Stomach (tissue), 9 donors: ENCODE measurements around the gene KDM4E. TPM values are rescaled to one million over a fixed set of nuclear protein-coding genes. Genes with fewer than 3 reads are reported as not detected.

ENCODE experiments used
- DNase-seq, 2 donors: peaks; one replicate each; pipeline versions ENCODE4 v3.0.0 to v3.0.0-alpha.2; 2013 to 2019
- H3K27ac ChIP-seq, 5 donors: fragments of 200-600 bp in 4 of 5; sonication (generic) in 4 of 5; one replicate each; pipeline ENCODE4 v1.5.1; 2013 to 2019; ENCODE audit warnings: mild to moderate bottlenecking in 1 of 5, moderate library complexity in 1 of 5
- H3K27me3 ChIP-seq, 3 donors: fragments of 200-600 bp; sonication (generic); one replicate each; pipeline ENCODE4 v1.5.1; 2017 to 2019; ENCODE audit warnings: mixed run types in 1 of 3
- H3K36me3 ChIP-seq, 4 donors: fragments of 200-600 bp; sonication (generic); 1 replicate in 3 of 4; 2 replicates in 1 of 4; pipeline ENCODE4 v1.5.1; 2016 to 2019
- H3K4me1 ChIP-seq, 4 donors: fragments of 200-600 bp; sonication (generic); one replicate each; pipeline ENCODE4 v1.5.1; 2016 to 2019
- H3K4me3 ChIP-seq, 4 donors: fragments of 200-600 bp; sonication (generic) in 3 of 4; one replicate each; pipeline ENCODE4 v1.5.1; 2016 to 2019; ENCODE audit warnings: mild to moderate bottlenecking in 1 of 4
- H3K9me3 ChIP-seq, 4 donors: fragments of 200-600 bp; sonication (generic); one replicate each; pipeline ENCODE4 v1.5.1; 2016 to 2019
- EP300 ChIP-seq: sonication (generic); formaldehyde crosslinking; IDR thresholded peaks from one replicate; pipeline ENCODE4 v1.6.1; 2017; ENCODE audit warnings: antibody characterized with exemption
- POLR2A ChIP-seq, 4 donors: fragments of 450-650 bp; IDR thresholded peaks; one replicate each; pipeline ENCODE4 v1.6.1; 2016; ENCODE audit warnings: antibody characterized with exemption in 4 of 4, control low read depth in 2 of 4, mild to moderate bottlenecking in 1 of 4, moderate library complexity in 1 of 4
- POLR2AphosphoS5 ChIP-seq, 3 donors: sonication (generic); formaldehyde crosslinking; IDR thresholded peaks; one replicate each; pipeline ENCODE4 v1.6.1; 2016; ENCODE audit warnings: antibody characterized with exemption in 3 of 3
- WGBS, 5 donors: extraction: QIAGEN DNeasy Blood & Tissue Kit in 3 of 5; methylation state at CpG; one replicate each; pipeline versions ENCODE4 v1.1.5 to v1.1.7; 2013 to 2018; 5-methylcytosine and 5-hydroxymethylcytosine counted together
- intact Hi-C: fragments of 100-400 bp; cut with DNase I; formaldehyde crosslinking; loops from one replicate; pipeline ENCODE4 v1.15.1; 2023; ENCODE audit warnings: low total_unique reads
- polyA plus RNA-seq, 3 donors: library from polyadenylated mRNA; stranded (reverse); fragments of 200-250 nt; gene quantifications; one replicate each; pipeline ENCODE4 v1.2.3, GENCODE V29; 2013
- total RNA-seq, 5 donors: library from RNA; depleted of rRNA; stranded (reverse); fragments of >200 nt; gene quantifications; one replicate each; pipeline versions ENCODE4 v1.1.0 to v1.2.3, GENCODE V29; 2014 to 2016
- TF ChIP-seq, protein P1 (sequence below), 7 experiments: fragments of 450-650 bp in 4 of 7; fragments of 200-600 bp in 3 of 7; sonication (generic) in 3 of 7; IDR thresholded peaks; one replicate each; pipeline ENCODE4 v1.5.1; 2016 to 2019; ENCODE audit warnings: antibody characterized with exemption in 7 of 7, control low read depth in 2 of 7, mild to moderate bottlenecking in 1 of 7
- donor health status: healthy with polysubstance abuse.
- donor health status: Bipolar disorder and iron deficiency.
- donor health status: healthy.

Gene KDM4E
- total and polyA plus RNA-seq, 8 donors: not detected

DNA sequence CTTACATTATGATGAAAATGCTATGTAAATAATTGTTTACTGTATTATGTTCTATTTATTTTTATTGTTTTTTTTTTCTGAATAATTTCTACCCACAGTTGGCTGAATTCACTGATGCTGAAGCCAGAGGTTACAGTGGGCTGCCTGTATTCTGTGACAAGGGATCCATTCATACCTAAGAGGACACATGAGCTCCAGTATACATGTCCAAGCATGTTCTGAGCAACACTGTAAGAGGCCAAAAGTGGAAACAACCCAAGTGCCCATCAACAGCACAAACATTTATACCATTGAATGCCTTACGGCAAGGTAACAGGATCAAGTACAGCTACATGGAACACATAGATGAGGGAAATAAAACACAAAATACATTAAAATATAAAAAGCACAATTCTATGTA, 40.3 kb downstream of the KDM4E start:
- DNase-seq: no peak
- no peak overlapping the region for H3K4me3 ChIP-seq
- TF ChIP-seq EP300 (no peak), POLR2AphosphoS5 (IDR thresholded peaks at IDR 0.05) (no peak), POLR2A (IDR thresholded peaks at IDR 0.05) (no peak)
- TF ChIP-seq, protein P1, sequence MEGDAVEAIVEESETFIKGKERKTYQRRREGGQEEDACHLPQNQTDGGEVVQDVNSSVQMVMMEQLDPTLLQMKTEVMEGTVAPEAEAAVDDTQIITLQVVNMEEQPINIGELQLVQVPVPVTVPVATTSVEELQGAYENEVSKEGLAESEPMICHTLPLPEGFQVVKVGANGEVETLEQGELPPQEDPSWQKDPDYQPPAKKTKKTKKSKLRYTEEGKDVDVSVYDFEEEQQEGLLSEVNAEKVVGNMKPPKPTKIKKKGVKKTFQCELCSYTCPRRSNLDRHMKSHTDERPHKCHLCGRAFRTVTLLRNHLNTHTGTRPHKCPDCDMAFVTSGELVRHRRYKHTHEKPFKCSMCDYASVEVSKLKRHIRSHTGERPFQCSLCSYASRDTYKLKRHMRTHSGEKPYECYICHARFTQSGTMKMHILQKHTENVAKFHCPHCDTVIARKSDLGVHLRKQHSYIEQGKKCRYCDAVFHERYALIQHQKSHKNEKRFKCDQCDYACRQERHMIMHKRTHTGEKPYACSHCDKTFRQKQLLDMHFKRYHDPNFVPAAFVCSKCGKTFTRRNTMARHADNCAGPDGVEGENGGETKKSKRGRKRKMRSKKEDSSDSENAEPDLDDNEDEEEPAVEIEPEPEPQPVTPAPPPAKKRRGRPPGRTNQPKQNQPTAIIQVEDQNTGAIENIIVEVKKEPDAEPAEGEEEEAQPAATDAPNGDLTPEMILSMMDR (IDR thresholded peaks at IDR 0.05): no peak
- peaks cover 0 to under 1% (median under 1%) of the 10 kb centered on the region in 4 donors for H3K36me3 ChIP-seq
- H3K27ac ChIP-seq: no peak overlapping the region
- H3K4me1 ChIP-seq: peaks cover 6 to 23% (median 20%) of the 10 kb centered on the region in 4 donors
- no peaks in the 10 kb centered on the region for H3K9me3 ChIP-seq
- intact Hi-C loops: no loop called here
- WGBS, 5 donors: 93 to 100% (median 100%) methylated on average over 1 of the region's 1 CpG
- no peaks in the 10 kb centered on the region for H3K27me3 ChIP-seq

DNA sequence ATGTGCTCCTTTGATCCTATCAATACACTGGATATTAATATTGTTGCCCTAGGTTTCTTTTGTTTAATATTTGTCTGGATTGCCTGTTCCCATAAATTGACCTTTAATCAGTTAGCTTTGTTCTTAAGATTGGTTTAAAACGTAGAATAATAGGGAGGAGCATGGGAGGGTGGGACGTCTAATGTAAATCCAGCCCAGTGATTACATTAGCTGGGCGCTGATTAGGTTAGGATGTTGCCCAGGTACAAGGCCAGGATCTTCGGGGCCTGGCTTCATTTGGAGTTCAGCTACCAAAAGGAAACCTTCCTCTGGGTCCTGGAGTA, 41.6 kb downstream of the KDM4E start, which contains the start of gene SRSF8:
Gene SRSF8 (plus strand): TSS at position 204 of the 323 bp plus-strand sequence. CDS start 308 bp downstream, outside the sequence.
- H3K4me1 ChIP-seq: peaks cover 6 to 34% (median 26%) of the 10 kb centered on the region in 4 donors
- peak within 1 kb of the TSS; percentile 96 to 100 (median 98) for H3K27ac ChIP-seq
- no peak for DNase-seq
- 0% methylated on average over 4 of the region's 4 CpGs for WGBS, 5 donors
- intact Hi-C loops: no loop called here
- TF ChIP-seq POLR2AphosphoS5 (IDR thresholded peaks at IDR 0.05): no peak
- TF ChIP-seq, protein P1 (IDR thresholded peaks at IDR 0.05): no peak
- no peak for TF ChIP-seq POLR2A (IDR thresholded peaks at IDR 0.05)
- no peak for TF ChIP-seq EP300
- no peaks in the 10 kb centered on the region for H3K9me3 ChIP-seq
- peak within 1 kb of the TSS; percentile 60 to 87 (median 80) for H3K4me3 ChIP-seq
- H3K36me3 ChIP-seq: peaks cover 0 to 5% (median 2%) of the 10 kb centered on the region in 4 donors
- no peaks in the 10 kb centered on the region for H3K27me3 ChIP-seq

DNA sequence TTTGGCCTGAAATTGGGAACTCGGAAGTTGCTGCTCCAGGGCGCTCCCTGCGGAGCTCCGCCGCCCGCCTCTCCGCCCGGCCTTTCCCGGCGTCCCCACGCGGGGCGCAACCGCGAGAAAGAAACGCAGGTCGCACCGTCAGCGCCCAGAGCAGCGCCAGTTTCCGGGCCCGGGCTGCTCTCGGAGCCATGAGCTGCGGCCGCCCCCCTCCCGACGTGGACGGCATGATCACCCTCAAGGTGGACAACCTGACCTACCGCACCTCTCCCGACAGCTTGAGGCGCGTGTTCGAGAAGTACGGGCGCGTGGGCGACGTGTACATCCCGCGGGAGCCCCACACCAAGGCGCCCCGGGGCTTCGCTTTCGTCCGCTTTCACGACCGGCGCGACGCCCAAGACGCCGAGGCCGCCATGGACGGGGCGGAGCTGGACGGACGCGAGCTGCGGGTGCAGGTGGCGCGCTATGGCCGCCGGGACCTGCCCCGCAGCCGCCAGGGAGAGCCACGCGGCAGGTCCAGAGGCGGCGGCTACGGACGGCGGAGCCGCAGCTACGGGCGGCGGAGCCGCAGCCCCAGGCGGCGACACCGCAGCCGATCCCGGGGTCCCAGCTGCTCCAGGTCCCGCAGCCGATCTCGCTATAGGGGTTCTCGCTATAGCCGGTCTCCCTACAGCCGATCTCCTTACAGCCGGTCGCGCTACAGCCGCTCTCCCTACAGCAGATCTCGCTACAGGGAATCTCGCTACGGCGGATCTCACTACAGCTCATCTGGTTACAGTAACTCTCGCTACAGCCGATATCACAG, 42.2 kb downstream of the KDM4E start:
- H3K4me1 ChIP-seq: peaks cover 6 to 34% (median 26%) of the 10 kb centered on the region in 4 donors
- peak overlapping the region; percentile 96 to 100 (median 98) for H3K27ac ChIP-seq
- 0 to 1% (median 0%) methylated on average over 33 to 98 of the region's 98 CpGs for WGBS, 5 donors
- TF ChIP-seq EP300: no peak
- TF ChIP-seq, protein P1 (IDR thresholded peaks at IDR 0.05): peak in 5 of 7 experiments; percentile 19 to 60 (median 50)
- peak in 2 of 4 donors; percentile 26 to 38 for TF ChIP-seq POLR2A (IDR thresholded peaks at IDR 0.05)
- TF ChIP-seq POLR2AphosphoS5 (IDR thresholded peaks at IDR 0.05): peak; percentile 18 to 84 (median 81)
- no peaks in the 10 kb centered on the region for H3K9me3 ChIP-seq
- H3K4me3 ChIP-seq: peak overlapping the region; percentile 60 to 87 (median 80)
- intact Hi-C loops: no loop called here
- DNase-seq: peak; percentile 82 to 95
- H3K27me3 ChIP-seq: no peaks in the 10 kb centered on the region
- peaks cover 0 to 5% (median 2%) of the 10 kb centered on the region in 4 donors for H3K36me3 ChIP-seq

DNA sequence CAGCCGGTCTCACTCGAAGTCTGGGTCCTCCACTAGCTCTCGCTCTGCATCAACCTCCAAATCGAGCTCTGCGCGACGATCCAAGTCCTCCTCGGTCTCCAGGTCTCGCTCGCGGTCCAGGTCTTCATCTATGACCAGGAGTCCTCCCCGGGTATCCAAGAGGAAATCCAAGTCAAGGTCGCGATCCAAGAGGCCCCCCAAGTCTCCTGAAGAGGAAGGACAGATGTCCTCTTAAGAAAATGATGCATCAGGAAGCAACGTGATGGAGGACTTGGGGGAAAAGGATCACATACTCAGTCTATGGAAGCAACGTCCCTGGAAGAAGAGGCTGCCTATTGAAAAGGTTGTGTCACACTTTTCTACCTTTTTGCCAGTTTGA, 42.8 kb downstream of the KDM4E start:
- H3K4me1 ChIP-seq: peaks cover 6 to 34% (median 26%) of the 10 kb centered on the region in 4 donors
- 0 to 1% (median 0%) methylated on average over 16 of the region's 16 CpGs for WGBS, 5 donors
- DNase-seq: no peak
- intact Hi-C loops: no loop called here
- peaks cover 0 to 5% (median 2%) of the 10 kb centered on the region in 4 donors for H3K36me3 ChIP-seq
- no peak for TF ChIP-seq POLR2AphosphoS5 (IDR thresholded peaks at IDR 0.05)
- TF ChIP-seq EP300: no peak
- TF ChIP-seq, protein P1 (IDR thresholded peaks at IDR 0.05): no peak
- TF ChIP-seq POLR2A (IDR thresholded peaks at IDR 0.05): no peak
- H3K27me3 ChIP-seq: no peaks in the 10 kb centered on the region
- H3K9me3 ChIP-seq: no peaks in the 10 kb centered on the region
- H3K4me3 ChIP-seq: peak overlapping the region; percentile 60 to 87 (median 80)
- H3K27ac ChIP-seq: peak overlapping the region; percentile 96 to 100 (median 98)
